GM12878 (cell line): Measurements from ENCODE around the gene TMEM253. TPM values are rescaled to one million over a fixed set of nuclear protein-coding genes. Genes with fewer than 3 reads are reported as not detected.

Experiments used
- ATF2 ChIP-seq: IDR thresholded peaks from 2 replicates; pipeline ENCODE4 v1.6.1; 2012; ENCODE audit warnings: low read length, inconsistent platforms
- ATF7 ChIP-seq: fragments of 450-650 bp; IDR thresholded peaks from 2 replicates; pipeline ENCODE4 v1.6.1; 2016; ENCODE audit warnings: low read depth, mild to moderate bottlenecking
- CBX5 ChIP-seq: sonication (generic); IDR thresholded peaks from 2 replicates; pipeline ENCODE4 v1.6.1; 2016; ENCODE audit warnings: low read depth, moderate library complexity, mild to moderate bottlenecking, inconsistent platforms
- CEBPZ ChIP-seq: fragments of 150-350 bp; IDR thresholded peaks from 2 replicates; pipeline ENCODE4 v1.6.1; 2016; ENCODE audit warnings: low read depth, low read length
- FOXK2 ChIP-seq: fragments of 450-650 bp; IDR thresholded peaks from 2 replicates; pipeline ENCODE4 v1.6.1; 2017; ENCODE audit warnings: mild to moderate bottlenecking, moderate library complexity
- HDAC6 ChIP-seq: fragments of 200-600 bp; sonication (generic); IDR thresholded peaks from one replicate; pipeline ENCODE4 v1.8.0; 2017; ENCODE audit warnings: antibody characterized with exemption; ENCODE audit not compliant: unreplicated experiment
- HSF1 ChIP-seq: fragments of 150-350 bp; IDR thresholded peaks from 2 replicates; pipeline ENCODE4 v1.6.1; 2014; ENCODE audit warnings: mild to moderate bottlenecking, low read depth, low read length
- JUNB ChIP-seq: IDR thresholded peaks from 2 replicates; pipeline ENCODE4 v1.6.1; 2016; ENCODE audit warnings: antibody characterized with exemption, mild to moderate bottlenecking
- KLF5 ChIP-seq: fragments of 450-650 bp; IDR thresholded peaks from 2 replicates; pipeline ENCODE4 v1.6.1; 2014; ENCODE audit warnings: mild to moderate bottlenecking; ENCODE audit not compliant: partially characterized antibody
- MTA3 ChIP-seq: IDR thresholded peaks from 2 replicates; pipeline ENCODE4 v1.6.1; 2012; ENCODE audit warnings: low read length, inconsistent platforms, borderline replicate concordance
- MYB ChIP-seq: fragments of 150-350 bp; IDR thresholded peaks from 2 replicates; pipeline ENCODE4 v1.6.1; 2014; ENCODE audit warnings: mild to moderate bottlenecking, low read depth, low read length, borderline replicate concordance
- NR2C1 ChIP-seq: fragments of 450-650 bp; IDR thresholded peaks from 2 replicates; pipeline ENCODE4 v1.6.1; 2017; ENCODE audit warnings: antibody characterized with exemption, mild to moderate bottlenecking, moderate library complexity
- RAD51 ChIP-seq: fragments of 450-650 bp; IDR thresholded peaks from 2 replicates; pipeline ENCODE4 v1.6.1; 2016; ENCODE audit warnings: moderate library complexity, mild to moderate bottlenecking, inconsistent platforms
- RUNX3 ChIP-seq: IDR thresholded peaks from 2 replicates; pipeline ENCODE4 v1.6.1; 2012; ENCODE audit warnings: low read length, inconsistent platforms
- SIX5 ChIP-seq: IDR thresholded peaks from 2 replicates; pipeline ENCODE4 v1.6.1; 2011; ENCODE audit warnings: mild to moderate bottlenecking, low read depth, low read length, moderate library complexity; ENCODE audit not compliant: severe bottlenecking
- SREBF2 ChIP-seq: IDR thresholded peaks from 2 replicates; pipeline ENCODE4 v1.6.1; 2012; ENCODE audit warnings: mild to moderate bottlenecking, low read length
- TBL1XR1 ChIP-seq: IDR thresholded peaks from 2 replicates; pipeline ENCODE4 v1.6.1; 2012; ENCODE audit warnings: low read depth, low read length, improper control_type of control experiment
- ZBTB33 ChIP-seq: fragments of 450-650 bp; IDR thresholded peaks from 2 replicates; pipeline ENCODE4 v1.6.1; 2017; ENCODE audit warnings: mild to moderate bottlenecking
- polyA plus RNA-seq, 11 experiments: library from polyadenylated mRNA; depleted of rRNA in 4 of 11; unstranded in 6 of 11; stranded (reverse) in 5 of 11; fragments of >200 nt; fragmentation: Nextera tagmentation in 4 of 11; fragmentation: Illumina TruSeq in 1 of 11; extraction: Ambion mirVana in 4 of 11; extraction: Trizol in 1 of 11; gene quantifications; 1 replicate in 1 of 11; 2 replicates in 10 of 11; pipeline versions ENCODE4 v1.2.1 to v1.2.3, GENCODE V29; 2011 to 2016; ENCODE audit warnings: inconsistent platforms in 2 of 11, missing spikeins in 2 of 11, low read depth in 1 of 11
- total RNA-seq, 4 experiments: library from RNA; depleted of rRNA in 3 of 4; stranded (reverse); fragments of >200 nt in 3 of 4; fragmentation: Illumina TruSeq in 1 of 4; extraction: Trizol in 1 of 4; gene quantifications; 2 replicates each; pipeline versions ENCODE4 v1.2.1 to v1.2.3, GENCODE V29; 2013 to 2021

Gene TMEM253
- total and polyA plus RNA-seq, 10 of the 15 experiments (the other 5 are each of a cell fraction or from before 2014, with no cell fraction given) = 0.11 to 0.48 TPM; not detected in 8

- no peak for TF ChIP-seq SIX5
- no peak for TF ChIP-seq NR2C1
- TF ChIP-seq RUNX3 = peak; percentile 89
- no peak for TF ChIP-seq TBL1XR1
- TF ChIP-seq CBX5 = no peak
- no peak for TF ChIP-seq RAD51
- no peak for TF ChIP-seq HSF1
- TF ChIP-seq KLF5 = no peak
- peak; percentile 78; the same call in 1 of the 2 replicates for TF ChIP-seq SREBF2
- TF ChIP-seq HDAC6 = no peak
- TF ChIP-seq ZBTB33 = no peak
- peak; percentile 94 for TF ChIP-seq JUNB
- no peak for TF ChIP-seq ATF7
- no peak for TF ChIP-seq FOXK2
- no peak for TF ChIP-seq CEBPZ
- peak; percentile 76 for TF ChIP-seq ATF2
- no peak; the same call in 1 of the 2 replicates for TF ChIP-seq MTA3
- no peak for TF ChIP-seq MYB
Observed at GRCh38 chr14:21109377-21110138, 8.7 kb downstream of the TMEM253 start (continued).
